Inflammatory macrophage (primary cell): ENCODE results near the gene ORMDL1.

ENCODE experiments used
- DNase-seq, 2 donors: peaks; one replicate each; pipeline ENCODE4 v3.0.0-alpha.2; 2020 to 2022
- total RNA-seq, 18 experiments: gene quantifications; one replicate each; lab custom pipeline; 2026; ENCODE audit warnings: mixed read lengths in 6 of 18, inconsistent platforms in 2 of 18; lab: John Stamatoyannopoulos, UW

ORMDL1 gene, protein sequence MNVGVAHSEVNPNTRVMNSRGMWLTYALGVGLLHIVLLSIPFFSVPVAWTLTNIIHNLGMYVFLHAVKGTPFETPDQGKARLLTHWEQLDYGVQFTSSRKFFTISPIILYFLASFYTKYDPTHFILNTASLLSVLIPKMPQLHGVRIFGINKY
- 23.9 to 97.1 (median 60.2) reads per million in 18 experiments for total RNA-seq

DNA sequence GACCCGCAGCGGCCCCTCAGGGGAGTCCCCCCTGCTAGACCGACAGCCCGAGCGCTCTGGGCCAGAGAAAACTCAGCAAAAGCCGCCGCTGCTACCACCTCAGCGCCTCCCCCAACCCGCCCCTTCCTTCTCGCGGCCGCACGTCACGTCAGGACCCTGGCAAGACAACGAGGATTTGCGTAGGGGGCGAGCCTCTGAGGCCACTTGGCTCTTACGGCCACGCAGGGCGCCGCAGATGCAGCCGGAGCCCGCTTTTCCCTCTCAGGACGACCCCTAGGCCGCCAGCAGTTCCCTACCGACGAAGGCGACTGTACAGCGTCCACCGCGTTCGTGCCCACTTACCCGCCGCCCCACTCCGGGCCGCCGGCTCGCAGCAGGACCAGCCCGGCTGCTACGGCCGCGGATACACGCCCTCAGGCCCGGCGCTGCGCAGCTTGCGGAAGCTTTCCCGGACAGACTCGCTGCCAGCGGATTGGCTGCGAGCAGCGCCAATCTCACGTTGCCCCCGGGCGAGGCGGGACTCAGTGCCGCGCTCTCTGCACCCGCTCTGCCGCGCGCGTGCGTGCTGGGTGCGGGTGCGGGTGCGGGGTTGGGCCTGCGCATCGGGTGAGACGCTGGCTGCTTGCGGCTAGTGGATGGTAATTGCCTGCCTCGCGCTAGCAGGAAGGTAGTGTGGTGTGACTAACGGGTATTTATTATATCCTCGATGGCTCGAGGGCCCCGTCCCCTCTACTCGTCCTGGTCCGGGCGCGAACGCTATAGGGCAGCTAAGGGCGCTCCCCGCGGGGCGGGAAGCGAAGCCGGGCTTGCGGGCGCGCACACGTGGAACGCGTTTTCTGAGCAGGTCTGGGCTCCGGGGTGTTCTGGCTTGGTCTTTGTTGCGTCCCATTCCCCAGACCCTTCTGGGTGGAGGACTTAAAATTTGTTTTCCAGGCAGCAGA is at the start of gene ORMDL1, which contains the start of gene PMS1:
ORMDL1 (minus strand) TSS at position 413 of the 941 bp plus-strand sequence. CDS start 1,744 bp downstream, outside the sequence.
PMS1 (plus strand) TSS at position 524 of the 941 bp plus-strand sequence. CDS start 7,360 bp downstream, outside the sequence.
- peak; percentile 97 to 98 for DNase-seq

DNA sequence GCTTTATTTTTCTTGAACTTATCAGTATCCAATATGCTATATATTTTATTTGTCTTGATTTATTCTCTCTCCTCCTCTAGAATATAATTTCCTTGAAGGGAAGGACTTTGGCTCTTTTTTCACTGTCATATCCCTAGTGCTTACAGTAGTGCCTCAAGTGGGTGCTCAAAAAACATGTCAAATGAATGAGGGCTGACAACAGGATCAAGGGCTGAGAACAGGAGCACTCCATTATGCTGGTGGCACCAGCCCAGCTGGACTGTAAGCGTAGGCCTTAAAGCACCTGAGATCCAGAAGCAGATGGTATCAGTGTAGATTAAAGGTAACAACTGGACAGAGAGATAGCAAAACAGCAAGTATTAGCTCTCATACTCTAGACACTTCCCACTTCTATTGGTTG is 46.4 kb upstream of the ORMDL1 start:
- DNase-seq = no peak

DNA sequence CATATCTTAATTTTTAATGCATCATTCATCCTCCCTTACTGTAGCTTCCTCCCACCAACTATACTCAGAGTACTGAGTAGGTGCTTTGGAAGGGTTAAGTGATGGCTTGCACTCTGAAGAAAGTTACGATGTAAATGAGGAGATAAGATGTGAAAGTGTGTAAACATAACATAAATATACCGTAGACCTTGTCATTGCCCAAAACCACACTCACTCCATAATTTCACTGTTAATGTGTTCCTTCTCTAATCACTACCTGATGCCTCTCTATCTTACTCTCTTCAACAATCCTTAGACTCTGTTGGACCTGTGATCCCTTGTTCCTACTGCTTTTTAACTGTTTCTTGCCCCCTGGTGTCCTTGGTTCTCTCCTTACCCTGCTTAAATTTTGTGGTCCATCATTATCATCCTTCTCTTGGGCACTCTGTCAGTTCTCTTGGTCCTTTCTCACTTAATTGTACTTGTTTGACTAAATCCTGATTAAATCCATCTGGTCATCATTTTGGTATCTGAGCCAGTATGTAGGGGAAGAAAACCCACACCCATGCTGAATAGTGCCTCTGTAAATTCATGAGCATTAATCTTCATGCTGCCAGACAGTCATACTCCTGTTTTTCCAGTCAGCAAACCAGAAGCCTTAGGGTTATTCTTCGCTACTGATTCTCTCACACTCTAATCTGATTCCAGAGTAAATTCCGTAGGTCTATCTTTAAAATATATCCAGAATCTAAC is 45.1 kb upstream of the ORMDL1 start:
- DNase-seq = no peak

DNA sequence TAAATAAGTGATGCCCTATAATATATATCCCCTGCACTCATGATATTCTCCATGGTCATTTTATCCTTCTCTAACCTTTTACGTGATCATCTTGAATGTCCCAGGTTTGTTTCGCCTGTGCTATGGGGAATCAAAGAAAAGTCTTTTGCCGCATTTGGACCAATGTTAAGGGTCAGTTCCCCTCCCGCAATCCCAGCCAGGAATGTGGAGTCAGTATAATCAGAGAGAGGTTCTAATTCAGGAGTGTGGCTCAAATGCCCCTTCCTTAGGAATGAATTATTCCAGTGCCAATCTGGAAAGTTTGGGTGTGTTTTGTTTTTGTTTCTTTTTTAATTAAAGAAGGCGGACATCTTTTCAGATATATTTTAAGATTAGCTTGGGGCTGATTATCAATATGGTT is 41.9 kb upstream of the ORMDL1 start:
- DNase-seq = no peak

DNA sequence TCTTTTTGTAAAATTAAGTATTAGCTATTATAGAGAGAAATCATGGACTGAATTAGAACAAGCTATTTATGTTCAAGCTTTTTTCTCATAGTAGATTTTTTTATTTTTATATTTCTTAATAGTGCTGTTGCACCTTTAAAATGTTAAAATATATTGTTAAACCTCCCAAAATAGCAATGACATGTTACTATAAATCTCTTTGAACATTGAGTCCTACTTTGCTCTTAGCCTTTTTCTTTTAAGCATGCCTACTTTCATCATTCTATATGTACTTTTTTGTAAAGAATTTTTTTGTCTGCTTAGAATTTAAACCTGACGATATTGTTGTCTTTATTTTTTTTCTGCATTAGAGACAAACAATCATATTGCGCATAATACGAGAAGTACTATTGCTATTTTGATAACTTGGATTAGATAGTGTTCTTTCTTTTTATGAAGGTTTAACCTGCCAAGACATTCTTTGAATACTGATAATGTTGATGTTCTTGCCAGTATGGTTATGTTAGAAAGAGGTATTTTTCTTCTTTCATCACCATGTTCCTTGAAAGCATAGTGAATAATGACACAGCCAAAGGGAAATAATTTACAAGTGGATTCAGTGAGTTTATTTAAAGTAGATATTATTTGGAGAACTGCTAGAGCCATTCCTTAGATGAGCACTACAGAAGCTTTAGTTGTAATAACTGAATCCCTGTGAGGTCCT is 40.7 kb upstream of the ORMDL1 start:
- DNase-seq = no peak

DNA sequence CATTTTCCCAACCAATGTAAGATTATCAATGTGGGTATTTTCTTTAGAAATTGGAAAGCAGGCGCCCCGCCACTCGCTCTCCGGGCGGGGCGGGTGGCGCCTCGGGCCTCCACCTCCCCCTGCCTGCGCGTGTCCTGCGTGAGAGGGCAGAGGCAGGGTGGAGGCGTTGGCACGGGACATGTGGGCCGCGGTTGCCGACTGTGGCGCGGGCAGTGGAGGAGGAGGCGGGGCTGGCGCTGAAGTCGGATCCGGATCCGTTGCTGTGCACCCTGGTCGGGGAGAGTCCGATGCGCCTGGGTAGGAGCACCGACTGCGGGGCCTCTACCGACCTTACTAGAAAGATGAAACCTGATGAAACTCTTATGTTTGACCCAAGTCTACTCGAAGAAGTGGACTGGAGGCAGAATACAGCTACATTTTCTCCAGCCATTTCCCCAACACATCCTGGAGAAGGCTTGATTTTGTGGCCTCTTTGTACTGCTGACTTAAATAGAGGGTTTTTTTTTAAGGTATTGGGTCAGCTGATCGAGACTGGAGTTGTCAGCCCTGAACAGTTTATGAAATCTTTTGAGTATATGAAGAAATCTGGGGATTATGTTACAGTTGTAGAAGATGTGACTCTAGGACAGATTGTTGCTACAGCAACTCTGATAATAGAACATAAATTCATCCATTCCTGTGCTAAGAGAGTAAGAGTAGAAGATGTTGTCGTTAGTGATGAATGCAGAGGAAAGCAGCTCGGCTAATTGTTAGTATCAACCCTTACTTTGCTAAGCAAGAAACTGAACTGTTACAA is 38.0 kb upstream of the ORMDL1 start:
- peak in 1 of 2 donors; percentile 40 for DNase-seq

DNA sequence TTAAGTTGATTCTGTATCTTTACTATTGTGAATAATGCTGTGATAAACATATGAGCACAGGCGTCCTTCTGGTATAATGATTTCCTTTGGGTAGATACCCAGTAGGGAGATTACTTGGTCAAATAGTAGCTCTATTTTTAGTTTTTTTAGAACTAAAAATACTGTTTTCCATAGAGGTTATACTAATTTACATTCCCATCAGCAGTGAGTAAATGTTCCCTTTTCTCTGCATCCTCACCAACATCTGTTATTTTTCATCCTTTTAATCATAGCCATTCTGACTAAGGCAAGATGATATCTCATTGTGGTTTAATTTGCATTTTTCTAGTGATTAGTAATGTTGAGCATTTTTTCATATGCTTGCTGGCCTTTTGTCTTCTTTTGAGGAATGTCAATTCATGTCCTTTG is 35.2 kb upstream of the ORMDL1 start:
- no peak for DNase-seq

DNA sequence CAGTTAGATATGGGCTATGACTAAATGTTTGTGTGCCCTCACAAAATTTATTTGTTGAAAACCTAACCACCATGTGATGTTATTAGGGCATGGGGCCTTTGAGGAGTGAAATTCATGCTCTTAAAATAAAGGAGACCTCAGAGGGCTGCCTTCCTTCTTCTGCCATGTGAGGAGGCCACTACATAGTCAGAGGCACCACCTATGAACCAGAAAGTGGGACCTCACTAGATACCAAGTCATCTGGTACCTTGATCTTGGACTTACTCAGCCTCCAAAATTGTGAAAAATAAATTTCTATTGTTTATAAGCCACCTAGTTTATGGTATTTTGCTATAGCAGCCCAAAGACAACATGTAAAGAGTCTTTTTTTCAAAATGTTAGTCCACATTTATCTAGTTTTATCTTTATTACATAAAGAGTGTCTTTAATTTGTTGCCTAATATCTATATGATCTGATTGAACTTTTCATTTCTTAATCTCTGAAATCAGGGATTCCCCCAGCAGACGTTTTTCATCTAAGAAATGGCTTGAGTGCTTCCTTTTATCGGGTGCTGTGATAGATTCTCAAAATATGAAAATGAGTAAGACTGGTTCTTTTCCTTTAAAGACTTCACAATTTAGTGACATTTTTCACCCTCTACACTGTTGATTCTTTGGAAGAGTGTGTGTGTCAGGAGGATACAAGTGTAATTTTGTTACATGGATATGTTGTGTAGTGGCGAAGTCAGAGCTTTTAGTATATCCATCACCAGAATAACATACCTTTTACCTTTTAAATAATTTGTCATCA is 34.3 kb upstream of the ORMDL1 start:
- DNase-seq = no peak

DNA sequence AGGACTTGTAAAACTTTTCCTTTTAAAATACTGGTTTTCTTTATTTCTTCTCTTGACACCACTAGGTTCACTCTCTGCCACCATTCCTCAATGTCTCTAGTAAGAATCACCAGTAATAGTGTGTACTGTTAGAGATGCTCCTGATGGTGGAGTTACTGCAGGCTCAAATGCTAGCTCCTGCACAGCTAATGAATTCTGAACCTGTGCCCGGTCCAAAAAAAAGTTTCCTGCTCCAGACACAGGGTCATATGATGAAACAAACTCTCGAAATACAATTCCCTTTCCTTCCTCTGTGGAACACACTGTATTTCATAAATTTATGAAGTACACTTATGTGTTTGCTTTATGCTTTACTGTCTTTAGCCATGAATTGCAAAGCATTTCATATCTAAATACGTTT is 19.3 kb upstream of the ORMDL1 start:
- DNase-seq = no peak

DNA sequence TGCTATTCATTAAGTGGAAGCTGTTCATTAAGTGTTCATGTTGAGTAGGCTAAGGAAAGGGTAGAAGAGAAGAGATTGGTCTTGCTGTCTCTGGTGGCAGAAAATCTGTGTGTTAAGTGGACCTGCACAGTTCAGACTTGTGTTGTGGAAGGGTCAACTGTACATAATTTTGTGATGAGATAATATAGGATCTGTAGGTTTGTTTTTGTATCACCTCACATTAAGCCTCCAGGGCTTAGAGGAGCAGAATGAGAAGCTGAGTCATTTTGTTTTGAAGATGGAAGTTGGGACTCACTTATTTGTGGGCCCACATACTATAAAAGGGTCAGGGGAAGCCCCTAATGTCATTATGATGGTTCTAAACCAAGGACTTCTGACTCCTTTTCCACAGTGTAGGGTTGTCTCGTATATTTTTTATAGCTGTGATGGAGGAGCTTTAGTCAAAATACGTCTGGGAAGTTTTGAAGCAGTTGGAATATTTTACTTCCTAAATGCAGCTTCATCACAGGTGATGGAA is 18.3 kb upstream of the ORMDL1 start:
- DNase-seq = no peak

DNA sequence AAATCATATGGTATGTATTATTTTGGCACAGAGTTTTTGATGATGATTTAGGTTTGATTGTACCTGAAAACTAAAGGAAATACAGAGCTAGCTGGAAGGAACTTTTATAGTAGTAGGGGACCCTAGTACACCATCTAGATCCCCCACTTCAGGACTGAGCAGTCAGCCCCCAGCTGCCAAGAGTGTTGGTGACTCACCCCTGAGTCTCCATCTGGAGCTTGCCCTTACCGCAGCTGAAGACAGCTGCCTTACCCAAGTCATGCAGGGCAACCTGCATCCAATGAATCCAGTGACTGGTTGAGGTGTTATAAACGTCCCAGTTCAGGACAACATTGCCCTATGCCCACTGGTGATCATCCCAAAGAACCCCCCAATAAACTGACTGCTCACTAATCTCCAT is 15.4 kb upstream of the ORMDL1 start:
- no peak for DNase-seq

DNA sequence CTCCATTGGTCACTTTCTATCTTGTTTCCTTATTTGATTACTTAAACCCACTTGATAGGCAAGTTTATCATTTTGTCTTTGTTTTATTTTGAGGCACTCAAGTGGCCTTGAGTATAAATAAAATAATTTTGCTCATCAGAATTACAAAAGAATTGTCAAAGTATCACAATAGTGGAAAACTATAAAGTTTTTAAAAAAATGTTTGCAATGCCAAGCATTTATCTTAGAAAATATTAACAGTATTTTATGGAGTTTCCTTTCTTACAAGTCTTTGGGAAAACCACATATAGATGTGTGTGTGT is 14.8 kb upstream of the ORMDL1 start:
- DNase-seq = no peak

DNA sequence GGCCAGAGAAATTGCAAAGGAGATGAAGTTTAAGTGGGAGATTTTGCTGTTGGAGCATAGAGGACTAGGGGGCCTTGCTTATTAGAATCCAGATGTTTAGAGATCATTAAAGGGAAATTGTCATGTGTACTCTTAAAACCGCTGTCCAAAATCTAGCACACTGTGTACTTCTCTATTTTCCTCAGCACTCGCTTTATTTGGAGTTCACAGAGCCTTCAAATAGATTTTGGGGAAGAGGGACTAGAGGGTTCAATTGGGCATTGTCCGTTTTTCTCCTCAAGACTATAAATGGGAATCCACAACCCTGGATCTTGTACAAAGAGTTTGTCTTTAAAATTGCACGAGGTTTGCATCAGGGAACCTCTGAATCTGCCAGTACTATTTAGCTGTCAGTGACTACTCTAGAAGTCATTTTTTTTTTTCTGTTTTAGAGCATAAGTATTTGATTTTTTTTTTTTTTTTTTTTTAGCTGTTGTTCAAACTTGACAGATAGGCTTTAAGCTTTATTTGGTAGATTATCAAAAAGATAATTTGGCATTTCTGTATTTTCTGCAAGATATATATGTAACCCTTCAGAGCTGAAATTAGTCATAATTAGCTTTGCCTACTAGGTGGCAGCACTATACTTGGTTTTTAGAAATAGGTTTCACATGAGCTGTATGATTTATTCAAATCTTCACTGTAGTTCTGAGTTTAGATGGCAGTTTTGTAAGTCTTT is 14.3 kb upstream of the ORMDL1 start:
- peak; percentile 43 to 64 for DNase-seq

DNA sequence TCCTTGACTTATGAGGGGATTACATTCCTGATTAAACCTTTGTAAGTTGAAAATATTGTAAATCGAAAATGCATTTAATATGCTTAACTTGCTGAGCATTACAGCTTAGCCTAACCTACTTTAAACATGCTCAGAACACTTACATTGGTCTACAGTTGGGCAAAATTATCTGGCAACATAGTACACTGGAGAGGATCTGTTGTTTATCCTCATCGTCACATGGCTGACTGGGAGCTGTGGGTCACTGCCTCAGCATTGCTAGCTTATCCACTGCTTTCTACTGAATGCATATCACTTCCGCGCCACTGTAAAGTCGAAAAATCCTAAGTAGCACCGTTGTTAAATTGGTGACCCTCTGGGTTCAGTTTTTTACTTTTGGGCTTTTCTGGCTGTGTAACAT is 13.8 kb upstream of the ORMDL1 start:
- DNase-seq = no peak

DNA sequence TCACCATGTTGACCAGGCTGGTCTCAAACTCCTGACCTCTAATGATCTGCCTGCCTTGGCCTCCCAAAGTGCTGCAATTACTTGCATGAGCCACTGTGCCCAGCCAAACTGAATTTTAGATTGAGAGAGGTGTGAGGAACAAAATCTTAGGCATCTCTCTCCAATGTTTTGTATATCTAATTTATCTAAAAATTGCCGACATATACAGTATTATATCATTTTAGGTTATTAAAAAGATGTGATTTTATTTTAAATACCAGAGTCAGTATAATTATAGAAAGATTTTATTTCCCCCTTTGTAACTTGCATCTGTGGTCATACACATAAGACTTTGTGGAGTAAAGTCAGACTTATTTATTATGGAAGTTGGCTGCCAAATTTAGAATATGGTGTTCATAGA is 10.2 kb upstream of the ORMDL1 start:
- no peak for DNase-seq

DNA sequence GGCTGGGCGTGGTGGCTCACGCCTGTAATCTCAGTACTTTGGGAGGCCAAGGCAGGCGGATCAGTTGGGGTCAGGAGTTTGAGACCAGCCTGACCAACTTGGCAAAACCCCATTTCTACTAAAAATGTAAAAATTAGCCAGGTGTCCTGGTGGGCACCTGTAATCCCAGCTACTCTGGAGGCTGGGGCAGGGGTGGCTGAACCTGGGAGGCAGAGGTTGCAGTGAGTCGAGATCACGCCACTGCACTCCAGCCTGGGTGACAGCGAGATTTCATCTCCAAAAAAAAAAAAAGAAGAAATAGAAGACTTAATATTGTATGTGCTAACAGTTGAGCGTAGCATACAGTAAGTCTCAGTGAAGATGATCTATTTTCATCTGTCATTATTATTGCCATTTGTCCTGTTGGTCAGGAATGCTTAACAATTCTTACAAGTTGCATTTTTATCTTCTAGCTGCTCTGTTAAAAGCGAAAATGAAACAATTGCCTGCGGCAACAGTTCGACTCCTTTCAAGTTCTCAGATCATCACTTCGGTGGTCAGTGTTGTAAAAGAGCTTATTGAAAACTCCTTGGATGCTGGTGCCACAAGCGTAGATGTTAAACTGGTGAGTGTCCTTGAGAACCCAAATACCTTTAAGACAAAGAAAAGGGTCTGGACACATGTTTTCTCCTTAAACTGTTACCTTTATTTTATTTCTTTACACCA is 7.4 kb upstream of the ORMDL1 start:
- no peak for DNase-seq

DNA sequence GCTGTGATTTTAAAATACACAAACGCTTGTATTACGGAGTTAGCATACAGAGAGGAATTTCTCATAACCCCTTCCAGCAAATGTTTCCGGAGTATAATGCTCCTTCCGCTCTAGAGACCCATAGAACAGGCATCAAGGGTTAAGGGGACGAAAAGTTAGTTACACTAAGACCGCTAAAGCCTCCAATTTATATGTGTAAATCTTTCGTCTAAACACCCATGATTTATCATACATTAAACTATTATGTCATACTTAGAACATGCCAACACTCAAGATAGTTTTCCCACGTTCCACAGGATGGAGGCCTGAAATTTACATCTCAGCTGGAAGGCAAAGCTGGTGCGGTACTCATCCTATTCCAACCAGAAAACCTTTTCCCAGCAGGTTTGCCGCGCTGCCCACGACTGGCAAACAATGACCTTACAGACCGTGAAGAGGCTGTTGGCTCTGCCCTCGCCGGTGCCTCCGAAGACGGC is 650 bp downstream of the ORMDL1 start:
- peak in 1 of 2 donors; percentile 24 for DNase-seq

DNA sequence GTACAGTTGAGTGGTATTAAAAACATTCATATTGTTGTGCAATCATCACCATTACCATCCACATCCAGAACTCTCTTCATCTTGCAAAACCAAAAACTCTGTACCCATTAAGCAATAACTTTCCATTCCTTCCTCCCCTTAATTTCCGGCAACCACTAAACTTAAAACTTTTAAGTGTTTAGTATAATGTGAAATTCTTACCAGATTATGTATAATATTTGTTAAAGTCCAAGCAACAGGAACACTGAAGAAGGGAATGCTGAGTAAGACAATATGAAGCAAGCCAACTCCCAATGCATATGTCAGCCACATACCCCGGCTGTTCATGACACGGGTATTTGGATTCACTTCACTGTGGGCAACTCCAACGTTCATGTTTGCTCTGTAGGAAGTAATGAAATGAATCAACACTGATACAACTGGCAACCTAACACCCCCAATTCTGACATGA is 1.9 kb downstream of the ORMDL1 start:
- DNase-seq = peak; percentile 36 to 47

DNA sequence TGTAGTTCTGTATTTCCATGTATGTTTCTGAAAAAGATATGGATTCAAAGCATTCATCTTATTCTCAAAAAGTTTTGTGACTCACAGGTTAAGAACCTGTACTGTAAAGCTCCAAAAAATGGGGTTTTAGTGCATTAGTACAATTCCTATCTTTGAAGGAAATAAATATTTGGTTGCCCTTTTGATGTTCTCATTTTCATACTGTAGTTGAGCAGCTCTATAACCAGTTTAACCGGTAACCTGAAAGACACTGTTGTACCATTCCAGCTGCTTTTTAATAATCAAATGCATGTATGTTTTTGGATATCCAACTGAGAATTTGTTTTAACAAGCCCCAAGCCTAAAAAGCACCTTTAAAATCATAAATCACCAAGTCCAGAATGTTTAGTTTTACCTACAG is 11.9 kb downstream of the ORMDL1 start:
- no peak for DNase-seq
